Caco-2 (cell line): ENCODE results near the gene MGMT. TPM values are rescaled to one million over a fixed set of nuclear protein-coding genes. Genes with fewer than 3 reads are reported as not detected.

Experiments
- BruUV-seq: library from RNA; stranded (reverse); fragments of 400-500 nt; replicated peaks from 2 replicates; lab custom pipeline; 2021; lab: Mats Ljungman, UMichigan
- CTCF ChIA-PET: fragments of 300-600 bp; sonication (Branson Sonifier 250); formaldehyde crosslinking; loops from one replicate; lab custom pipeline; 2022; ENCODE audit warnings: antibody characterized with exemption; lab: Charles Lee
- POLR2A ChIA-PET: fragments of 300-600 bp; sonication (Branson Sonifier 250); formaldehyde crosslinking; loops from one replicate; lab custom pipeline; 2022; ENCODE audit warnings: antibody characterized with exemption; lab: Charles Lee
- DNase-seq, 2 experiments: peaks; one replicate each; pipeline versions ENCODE4 v3.0.0 to v3.0.0-alpha.2; 2020 to 2022
- H3K27me3 ChIP-seq: replicated peaks from 2 replicates; pipeline ENCODE4 v1.6.0; 2011; ENCODE audit warnings: low read length; ENCODE audit not compliant: control insufficient read depth, insufficient read depth
- H3K36me3 ChIP-seq: 2 replicates; pipeline ENCODE4 v1.5.1; 2011; ENCODE audit warnings: low read length; ENCODE audit not compliant: control insufficient read depth, insufficient read depth
- H3K4me1 ChIP-seq: fragments of 250-450 bp; sonication (Bioruptor Pico); 2 replicates; pipeline ENCODE4 v1.5.1; 2020; ENCODE audit warnings: mild to moderate bottlenecking
- H3K4me3 ChIP-seq: 2 replicates; pipeline ENCODE4 v1.5.1; 2011; ENCODE audit warnings: low read depth, mild to moderate bottlenecking, control low read depth, low read length
- H3K9me3 ChIP-seq: fragments of 250-450 bp; sonication (Bioruptor Pico); 2 replicates; pipeline ENCODE4 v1.5.1; 2020; ENCODE audit warnings: mild to moderate bottlenecking, moderate library complexity
- H3K27ac Mint-ChIP-seq: one replicate; pipeline ENCODE4 v1.8.0; 2022; ENCODE audit warnings: mixed read lengths; ENCODE audit not compliant: unreplicated experiment
- H3K27me3 Mint-ChIP-seq: one replicate; pipeline ENCODE4 v1.8.0; 2022; ENCODE audit warnings: mixed read lengths; ENCODE audit not compliant: insufficient read depth, unreplicated experiment
- H3K36me3 Mint-ChIP-seq: one replicate; pipeline ENCODE4 v1.8.0; 2022; ENCODE audit warnings: mild to moderate bottlenecking, mixed read lengths; ENCODE audit not compliant: insufficient read depth, unreplicated experiment
- H3K4me1 Mint-ChIP-seq: one replicate; pipeline ENCODE4 v1.8.0; 2022; ENCODE audit warnings: low read depth, mixed read lengths; ENCODE audit not compliant: unreplicated experiment
- H3K4me3 Mint-ChIP-seq: one replicate; pipeline ENCODE4 v1.8.0; 2022; ENCODE audit warnings: mild to moderate bottlenecking, moderate library complexity, mixed read lengths; ENCODE audit not compliant: unreplicated experiment
- H3K9me3 Mint-ChIP-seq: one replicate; pipeline ENCODE4 v1.8.0; 2022; ENCODE audit warnings: mixed read lengths; ENCODE audit not compliant: unreplicated experiment
- CTCF ChIP-seq, 2 experiments: fragments of 200-600 bp in 1 of 2; IDR thresholded peaks; 1 replicate in 1 of 2; 2 replicates in 1 of 2; pipeline versions ENCODE4 v1.5.1 to v1.8.0; 2011 to 2022; ENCODE audit warnings: antibody characterized with exemption in 1 of 2, control low read depth in 1 of 2, inconsistent platforms in 1 of 2, low read depth in 1 of 2, low read length in 1 of 2, mild to moderate bottlenecking in 1 of 2, moderate library complexity in 1 of 2; ENCODE audit not compliant: insufficient read depth in 1 of 2, severe bottlenecking in 1 of 2, unreplicated experiment in 1 of 2
- intact Hi-C: fragments of 100-400 bp; cut with micrococcal nuclease; formaldehyde crosslinking; loops from one replicate; pipeline ENCODE4 v1.10.0; 2022; ENCODE audit not compliant: unreplicated experiment
- total RNA-seq: library from RNA; stranded (reverse); gene quantifications from 2 replicates; pipeline ENCODE4 v1.2.3, GENCODE V29; 2022

Gene MGMT
- total RNA-seq, 1 experiment from 2014 or later, result 57.0 TPM

- intact Hi-C loops, result no loop called here
- CTCF ChIA-PET, result no interaction called here
- H3K4me3 Mint-ChIP-seq, result no peak overlapping the region
- peaks cover 8% of the 10 kb centered on the region for H3K4me1 Mint-ChIP-seq
- Histone ChIP-seq H3K4me3 (no peak overlapping the region), H3K27me3 (no peaks in the 10 kb centered on the region), H3K9me3 (no peaks in the 10 kb centered on the region), H3K4me1 (peaks cover 20% of the 10 kb centered on the region), H3K36me3 (no peaks in the 10 kb centered on the region; the same call in 1 of the 2 replicates)
- POLR2A ChIA-PET, result no interaction called here
- TF ChIP-seq CTCF (IDR thresholded peaks at IDR 0.05; ENCODE audit: insufficient read depth in 1 of 2, low read depth in 1 of 2, low read length in 1 of 2, severe bottlenecking in 1 of 2, unreplicated experiment in 1 of 2), result no peak
- no TSS peak for BruUV-seq
- H3K36me3 Mint-ChIP-seq, result peaks cover 17% of the 10 kb centered on the region
- H3K27me3 Mint-ChIP-seq, result no peaks in the 10 kb centered on the region
- H3K9me3 Mint-ChIP-seq, result no peaks in the 10 kb centered on the region
- no peak overlapping the region for H3K27ac Mint-ChIP-seq
- DNase-seq, result no peak
Measured at GRCh38 chr10:129614341-129614740, 147.3 kb downstream of the MGMT start.

GRCh38 chr10:129615381-129615780 lies 148.3 kb downstream of the MGMT start:
- H3K4me1 ChIP-seq, result peaks cover 20% of the 10 kb centered on the region
- POLR2A ChIA-PET, result no interaction called here
- H3K4me3 Mint-ChIP-seq, result no peak overlapping the region
- no peaks in the 10 kb centered on the region for H3K9me3 ChIP-seq
- H3K27me3 Mint-ChIP-seq, result no peaks in the 10 kb centered on the region
- H3K27me3 ChIP-seq, result no peaks in the 10 kb centered on the region
- peaks cover 12% of the 10 kb centered on the region for H3K36me3 Mint-ChIP-seq
- no peak for TF ChIP-seq CTCF (IDR thresholded peaks at IDR 0.05; ENCODE audit: insufficient read depth in 1 of 2, low read depth in 1 of 2, low read length in 1 of 2, severe bottlenecking in 1 of 2, unreplicated experiment in 1 of 2)
- DNase-seq, result no peak
- H3K36me3 ChIP-seq, result no peaks in the 10 kb centered on the region; the same call in 1 of the 2 replicates
- H3K27ac Mint-ChIP-seq, result peak overlapping the region; percentile 17
- intact Hi-C loops, result no loop called here
- BruUV-seq, result no TSS peak
- no peak overlapping the region for H3K4me3 ChIP-seq
- peaks cover 3% of the 10 kb centered on the region for H3K9me3 Mint-ChIP-seq
- CTCF ChIA-PET, result no interaction called here
- peaks cover 8% of the 10 kb centered on the region for H3K4me1 Mint-ChIP-seq

GRCh38 chr10:129615921-129616525 lies 149.0 kb downstream of the MGMT start:
- POLR2A ChIA-PET, result no interaction called here
- TF ChIP-seq CTCF (IDR thresholded peaks at IDR 0.05; ENCODE audit: insufficient read depth in 1 of 2, low read depth in 1 of 2, low read length in 1 of 2, severe bottlenecking in 1 of 2, unreplicated experiment in 1 of 2), result no peak

More at GRCh38 chr10:129615921-129616525, 149.0 kb downstream of the MGMT start:
- H3K27me3 ChIP-seq, result no peaks in the 10 kb centered on the region
- no peaks in the 10 kb centered on the region; the same call in 1 of the 2 replicates for H3K36me3 ChIP-seq
- BruUV-seq, result no TSS peak
- peaks cover 19% of the 10 kb centered on the region for H3K4me1 ChIP-seq
- DNase-seq, result no peak
- H3K4me3 Mint-ChIP-seq, result no peak overlapping the region
- H3K9me3 Mint-ChIP-seq, result peaks cover 9% of the 10 kb centered on the region
- no peaks in the 10 kb centered on the region for H3K27me3 Mint-ChIP-seq
- H3K27ac Mint-ChIP-seq, result no peak overlapping the region
- H3K9me3 ChIP-seq, result no peaks in the 10 kb centered on the region
- CTCF ChIA-PET, result no interaction called here
- H3K4me1 Mint-ChIP-seq, result peaks cover 9% of the 10 kb centered on the region
- intact Hi-C loops, result no loop called here
- no peak overlapping the region for H3K4me3 ChIP-seq
- peaks cover 12% of the 10 kb centered on the region for H3K36me3 Mint-ChIP-seq
